ENCODE data around the gene GTSF1L. TPM values are rescaled to one million over a fixed set of nuclear protein-coding genes. Genes with fewer than 3 reads are reported as not detected.

GTSF1L gene
- total and polyA plus RNA-seq, 2 of the 4 experiments (the other 2 are of a cell fraction) = not detected

DNA sequence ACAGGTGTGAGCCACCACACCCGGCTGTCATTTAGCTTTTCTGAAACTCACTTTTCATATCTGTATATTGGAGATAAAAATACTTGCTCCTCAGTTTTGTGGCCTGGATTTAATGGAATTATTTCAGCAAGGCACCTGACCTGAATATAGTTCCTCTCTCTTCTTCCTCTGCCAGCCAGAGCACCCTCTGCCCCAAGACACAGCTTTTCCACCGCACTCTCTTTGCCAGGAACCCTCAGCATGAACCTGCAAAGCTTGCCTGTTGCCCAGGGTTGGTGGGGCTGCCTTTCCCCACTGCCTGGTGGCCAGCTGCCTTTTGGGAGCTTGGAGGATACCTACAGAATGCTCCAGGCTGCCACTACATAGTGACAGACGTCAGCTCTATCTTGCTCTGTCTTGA lies 3.1 kb downstream of the GTSF1L start:
- in situ Hi-C loops (cut with MboI; ENCODE audit: low sequenced_read_pairs) (no loop called here), intact Hi-C loops (cut with micrococcal nuclease) (no loop called here), dilution Hi-C loops (cut with HindIII; ENCODE audit: low sequenced_read_pairs, unreplicated experiment) (no loop called here)
- H2BK120ac ChIP-seq (ENCODE audit: low read depth, low read length) = no peak overlapping the region
- no peak overlapping the region for H3K4ac ChIP-seq (ENCODE audit: low read depth, low read length)
- H2BK20ac ChIP-seq (ENCODE audit: low read depth, low read length) = no peak overlapping the region; the same call in 1 of the 2 replicates
- H3K14ac ChIP-seq (replicated peaks; ENCODE audit: low read depth, low read length) = no peak overlapping the region
- H2AK9ac ChIP-seq (replicated peaks; ENCODE audit: low read depth, low read length, poor library complexity) = no peak overlapping the region
- ATAC-seq (ENCODE audit: low read depth) (no peak), DNase-seq (no peak)
- H4K8ac ChIP-seq (ENCODE audit: low read depth in 2 of 2, low read length in 2 of 2) = no peak overlapping the region
- no peak overlapping the region for H3K27ac ChIP-seq (ENCODE audit: insufficient read depth, low read length)
- H3K27me3 ChIP-seq (ENCODE audit: control insufficient read depth, insufficient read depth, low read length) = no peaks in the 10 kb centered on the region
- H4K20me1 ChIP-seq (ENCODE audit: insufficient read depth, low read length) = no peaks in the 10 kb centered on the region
- TF ChIP-seq RFX5 (IDR thresholded peaks at IDR 0.05; ENCODE audit: low read depth, low read length) (no peak), RCOR1 (IDR thresholded peaks at IDR 0.05; ENCODE audit: insufficient replicate concordance, low read length) (no peak), MAFK (IDR thresholded peaks at IDR 0.05; ENCODE audit: low read depth, low read length) (no peak), CEBPB (IDR thresholded peaks at IDR 0.05; ENCODE audit: low read depth, low read length) (no peak), RAD21 (IDR thresholded peaks at IDR 0.05; ENCODE audit: low read length) (no peak), BHLHE40 (IDR thresholded peaks at IDR 0.05; ENCODE audit: low read depth, low read length) (no peak), CHD1 (IDR thresholded peaks at IDR 0.05; ENCODE audit: low read depth, low read length) (no peak), NFE2L2 (IDR thresholded peaks at IDR 0.05; ENCODE audit: low read depth, low read length) (no peak), MAZ (IDR thresholded peaks at IDR 0.05; ENCODE audit: borderline replicate concordance, low read depth, low read length) (no peak), SMC3 (IDR thresholded peaks at IDR 0.05; ENCODE audit: low read depth, low read length) (no peak), MXI1 (IDR thresholded peaks at IDR 0.05; ENCODE audit: borderline replicate concordance, low read depth, low read length) (no peak), POLR2A (IDR thresholded peaks at IDR 0.05; ENCODE audit: low read depth, low read length) (no peak), FOS (IDR thresholded peaks at IDR 0.05; ENCODE audit: low read depth, low read length) (no peak)
- TF ChIP-seq, protein P1, sequence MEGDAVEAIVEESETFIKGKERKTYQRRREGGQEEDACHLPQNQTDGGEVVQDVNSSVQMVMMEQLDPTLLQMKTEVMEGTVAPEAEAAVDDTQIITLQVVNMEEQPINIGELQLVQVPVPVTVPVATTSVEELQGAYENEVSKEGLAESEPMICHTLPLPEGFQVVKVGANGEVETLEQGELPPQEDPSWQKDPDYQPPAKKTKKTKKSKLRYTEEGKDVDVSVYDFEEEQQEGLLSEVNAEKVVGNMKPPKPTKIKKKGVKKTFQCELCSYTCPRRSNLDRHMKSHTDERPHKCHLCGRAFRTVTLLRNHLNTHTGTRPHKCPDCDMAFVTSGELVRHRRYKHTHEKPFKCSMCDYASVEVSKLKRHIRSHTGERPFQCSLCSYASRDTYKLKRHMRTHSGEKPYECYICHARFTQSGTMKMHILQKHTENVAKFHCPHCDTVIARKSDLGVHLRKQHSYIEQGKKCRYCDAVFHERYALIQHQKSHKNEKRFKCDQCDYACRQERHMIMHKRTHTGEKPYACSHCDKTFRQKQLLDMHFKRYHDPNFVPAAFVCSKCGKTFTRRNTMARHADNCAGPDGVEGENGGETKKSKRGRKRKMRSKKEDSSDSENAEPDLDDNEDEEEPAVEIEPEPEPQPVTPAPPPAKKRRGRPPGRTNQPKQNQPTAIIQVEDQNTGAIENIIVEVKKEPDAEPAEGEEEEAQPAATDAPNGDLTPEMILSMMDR (conservative IDR thresholded peaks at IDR 0.05; ENCODE audit: low read depth, low read length) = no peak
- TF ChIP-seq, protein P2, sequence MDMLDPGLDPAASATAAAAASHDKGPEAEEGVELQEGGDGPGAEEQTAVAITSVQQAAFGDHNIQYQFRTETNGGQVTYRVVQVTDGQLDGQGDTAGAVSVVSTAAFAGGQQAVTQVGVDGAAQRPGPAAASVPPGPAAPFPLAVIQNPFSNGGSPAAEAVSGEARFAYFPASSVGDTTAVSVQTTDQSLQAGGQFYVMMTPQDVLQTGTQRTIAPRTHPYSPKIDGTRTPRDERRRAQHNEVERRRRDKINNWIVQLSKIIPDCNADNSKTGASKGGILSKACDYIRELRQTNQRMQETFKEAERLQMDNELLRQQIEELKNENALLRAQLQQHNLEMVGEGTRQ (IDR thresholded peaks at IDR 0.05; ENCODE audit: low read depth, low read length) = no peak
- TF ChIP-seq, protein P3, sequence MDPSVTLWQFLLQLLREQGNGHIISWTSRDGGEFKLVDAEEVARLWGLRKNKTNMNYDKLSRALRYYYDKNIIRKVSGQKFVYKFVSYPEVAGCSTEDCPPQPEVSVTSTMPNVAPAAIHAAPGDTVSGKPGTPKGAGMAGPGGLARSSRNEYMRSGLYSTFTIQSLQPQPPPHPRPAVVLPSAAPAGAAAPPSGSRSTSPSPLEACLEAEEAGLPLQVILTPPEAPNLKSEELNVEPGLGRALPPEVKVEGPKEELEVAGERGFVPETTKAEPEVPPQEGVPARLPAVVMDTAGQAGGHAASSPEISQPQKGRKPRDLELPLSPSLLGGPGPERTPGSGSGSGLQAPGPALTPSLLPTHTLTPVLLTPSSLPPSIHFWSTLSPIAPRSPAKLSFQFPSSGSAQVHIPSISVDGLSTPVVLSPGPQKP (IDR thresholded peaks at IDR 0.05; ENCODE audit: borderline replicate concordance, low read depth, low read length) = no peak
- H3K79me1 ChIP-seq (ENCODE audit: low read depth in 1 of 2, low read length in 2 of 2) = no peaks in the 10 kb centered on the region
- H3K4me2 ChIP-seq (ENCODE audit: low read depth, low read length) = no peak overlapping the region
- no peak overlapping the region for H3K4me3 ChIP-seq (ENCODE audit: insufficient read depth, low read depth, low read length)
- H2BK5ac ChIP-seq (ENCODE audit: low read depth, low read length, poor library complexity, severe bottlenecking) = no peak overlapping the region
- no TSS peak for BruUV-seq (replicated peaks)
- peaks cover 3% of the 10 kb centered on the region for H3K9me3 ChIP-seq (ENCODE audit: control insufficient read depth, insufficient read depth, low read length)
- H3K36me3 ChIP-seq (ENCODE audit: control insufficient read depth, insufficient read depth, low read length) = no peaks in the 10 kb centered on the region
- no peak overlapping the region for H4K91ac ChIP-seq (ENCODE audit: insufficient read depth, low read depth, low read length)
- H4K5ac ChIP-seq (ENCODE audit: low read depth, low read length) = no peak overlapping the region
- H2AFZ ChIP-seq (replicated peaks; ENCODE audit: low read length, poor library complexity) = no peak overlapping the region
- no peak overlapping the region for H3K56ac ChIP-seq (ENCODE audit: extremely low read depth, insufficient read depth, low read length)
- no peak overlapping the region; the same call in 1 of the 2 replicates for H3K18ac ChIP-seq (ENCODE audit: low read depth, low read length)
- WGBS, 2 experiments (ENCODE audit: extremely low coverage in 2 of 2, insufficient read length in 1 of 2) = 100% methylated on average over 1 of the region's 3 CpGs; no CpG with 5 or more reads in 1 of the 2 experiments
- H3K9ac ChIP-seq (ENCODE audit: low read depth, low read length) = no peak overlapping the region
- no peak overlapping the region for H2BK15ac ChIP-seq (ENCODE audit: low read depth, low read length)
- H3K4me1 ChIP-seq (ENCODE audit: control insufficient read depth, insufficient read depth, low read length) = peaks cover 14% of the 10 kb centered on the region
- ChIA-PET POLR2A (ENCODE audit: unreplicated experiment) (no interaction called here), CTCF (no interaction called here)
- no peak overlapping the region; the same call in 1 of the 2 replicates for H2AK5ac ChIP-seq (ENCODE audit: low read depth, low read length)
- no peak overlapping the region for H3K23ac ChIP-seq (ENCODE audit: low read depth, low read length)
- H3K9me1 ChIP-seq (ENCODE audit: insufficient read depth, low read length) = no peaks in the 10 kb centered on the region

Measured in IMR-90 (cell line).